Nephron (organoid): ENCODE data around the gene DBF4B.

Experiments
- H3K27ac Mint-ChIP-seq, 3 experiments: 2 replicates each; pipeline ENCODE4 v1.8.0; 2020; ENCODE audit warnings: mixed read lengths in 3 of 3, mild to moderate bottlenecking in 2 of 3, moderate library complexity in 1 of 3
- H3K27me3 Mint-ChIP-seq: 2 replicates; pipeline ENCODE4 v1.8.0; 2021; ENCODE audit warnings: low read depth, mild to moderate bottlenecking, moderate library complexity, mixed read lengths
- H3K36me3 Mint-ChIP-seq: 2 replicates; pipeline ENCODE4 v1.8.0; 2020; ENCODE audit warnings: low read depth, mixed read lengths
- H3K4me1 Mint-ChIP-seq: 2 replicates; pipeline ENCODE4 v1.8.0; 2020; ENCODE audit warnings: mixed read lengths
- H3K4me3 Mint-ChIP-seq, 3 experiments: 2 replicates each; pipeline ENCODE4 v1.8.0; 2020; ENCODE audit warnings: mild to moderate bottlenecking in 3 of 3, mixed read lengths in 3 of 3, moderate library complexity in 2 of 3
- H3K9me3 Mint-ChIP-seq: 2 replicates; pipeline ENCODE4 v1.8.0; 2020; ENCODE audit warnings: mixed read lengths
- CTCF ChIP-seq, 3 experiments: fragments of 200-600 bp; sonication (generic); IDR thresholded peaks; one replicate each; pipeline ENCODE4 v1.5.0; 2021; ENCODE audit warnings: antibody characterized with exemption in 3 of 3; ENCODE audit not compliant: unreplicated experiment in 3 of 3

The DBF4B gene

GRCh38 chr17:44772308-44773045 is 64.0 kb downstream of the DBF4B start:
- TF ChIP-seq CTCF (IDR thresholded peaks at IDR 0.05; ENCODE audit: unreplicated experiment in 3 of 3) = no peak
- Mint-ChIP-seq H3K9me3 (no peaks in the 10 kb centered on the region), H3K36me3 (no peaks in the 10 kb centered on the region), H3K27me3 (peaks cover 18% of the 10 kb centered on the region), H3K4me3 (no peak overlapping the region), H3K27ac (no peak overlapping the region), H3K4me1 (peaks cover 5% of the 10 kb centered on the region)

- Mint-ChIP-seq H3K9me3 (no peaks in the 10 kb centered on the region), H3K27ac (no peak overlapping the region), H3K36me3 (no peaks in the 10 kb centered on the region), H3K27me3 (peaks cover 18% of the 10 kb centered on the region), H3K4me3 (peak overlapping the region in 1 of 3 experiments; percentile 16), H3K4me1 (peaks cover 5% of the 10 kb centered on the region)
- no peak for TF ChIP-seq CTCF (IDR thresholded peaks at IDR 0.05; ENCODE audit: unreplicated experiment in 3 of 3)
Measured at GRCh38 chr17:44773140-44773539, 64.7 kb downstream of the DBF4B start.

- Mint-ChIP-seq H3K4me1 (peaks cover 5% of the 10 kb centered on the region), H3K36me3 (no peaks in the 10 kb centered on the region), H3K9me3 (no peaks in the 10 kb centered on the region), H3K4me3 (peak overlapping the region; percentile 87 to 92 (median 91)), H3K27ac (peak overlapping the region in 1 of 3 experiments; percentile 54), H3K27me3 (peaks cover 18% of the 10 kb centered on the region)
- TF ChIP-seq CTCF (IDR thresholded peaks at IDR 0.05; ENCODE audit: unreplicated experiment in 3 of 3) = peak; percentile 96 to 99 (median 98)
Measured at GRCh38 chr17:44774271-44775135, 66.0 kb downstream of the DBF4B start.

- Mint-ChIP-seq H3K9me3 (no peaks in the 10 kb centered on the region), H3K4me3 (peak overlapping the region; percentile 87 to 92 (median 91))
- peak in 1 of 3 experiments; percentile 43 for TF ChIP-seq CTCF (IDR thresholded peaks at IDR 0.05; ENCODE audit: unreplicated experiment in 3 of 3)
Measured at GRCh38 chr17:44775136-44775837, 66.8 kb downstream of the DBF4B start.

GRCh38 chr17:44775838-44776621 is 67.6 kb downstream of the DBF4B start:
- no peak for TF ChIP-seq CTCF (IDR thresholded peaks at IDR 0.05; ENCODE audit: unreplicated experiment in 3 of 3)
- H3K9me3 Mint-ChIP-seq = no peaks in the 10 kb centered on the region
- no peak overlapping the region for H3K27ac Mint-ChIP-seq
- peak overlapping the region; percentile 87 to 92 (median 91) for H3K4me3 Mint-ChIP-seq
- peaks cover 18% of the 10 kb centered on the region for H3K27me3 Mint-ChIP-seq
- H3K36me3 Mint-ChIP-seq = no peaks in the 10 kb centered on the region
- no peaks in the 10 kb centered on the region for H3K4me1 Mint-ChIP-seq

More at GRCh38 chr17:44775136-44775837, 66.8 kb downstream of the DBF4B start:
- H3K27me3 Mint-ChIP-seq = peaks cover 18% of the 10 kb centered on the region
- H3K4me1 Mint-ChIP-seq = peaks cover 4% of the 10 kb centered on the region
- peak overlapping the region in 1 of 3 experiments; percentile 54 for H3K27ac Mint-ChIP-seq
- no peaks in the 10 kb centered on the region for H3K36me3 Mint-ChIP-seq
